Prostate gland (tissue), 2 donors: ENCODE measurements around the gene TNIP1.

Experiments
- CTCF ChIP-seq, 4 experiments: fragments of 200-600 bp in 2 of 4; fragments of 450-650 bp in 2 of 4; sonication (generic) in 2 of 4; IDR thresholded peaks; 1 replicate in 3 of 4; 2 replicates in 1 of 4; pipeline ENCODE4 v1.5.1; 2016 to 2019; ENCODE audit warnings: antibody characterized with exemption in 4 of 4, mild to moderate bottlenecking in 2 of 4, moderate library complexity in 2 of 4
- POLR2A ChIP-seq: fragments of 450-650 bp; IDR thresholded peaks from one replicate; pipeline ENCODE4 v1.6.1; 2016; ENCODE audit warnings: antibody characterized with exemption, mild to moderate bottlenecking
- POLR2AphosphoS5 ChIP-seq: sonication (generic); formaldehyde crosslinking; IDR thresholded peaks from one replicate; pipeline ENCODE4 v1.6.1; 2017; ENCODE audit warnings: antibody characterized with exemption

DNA sequence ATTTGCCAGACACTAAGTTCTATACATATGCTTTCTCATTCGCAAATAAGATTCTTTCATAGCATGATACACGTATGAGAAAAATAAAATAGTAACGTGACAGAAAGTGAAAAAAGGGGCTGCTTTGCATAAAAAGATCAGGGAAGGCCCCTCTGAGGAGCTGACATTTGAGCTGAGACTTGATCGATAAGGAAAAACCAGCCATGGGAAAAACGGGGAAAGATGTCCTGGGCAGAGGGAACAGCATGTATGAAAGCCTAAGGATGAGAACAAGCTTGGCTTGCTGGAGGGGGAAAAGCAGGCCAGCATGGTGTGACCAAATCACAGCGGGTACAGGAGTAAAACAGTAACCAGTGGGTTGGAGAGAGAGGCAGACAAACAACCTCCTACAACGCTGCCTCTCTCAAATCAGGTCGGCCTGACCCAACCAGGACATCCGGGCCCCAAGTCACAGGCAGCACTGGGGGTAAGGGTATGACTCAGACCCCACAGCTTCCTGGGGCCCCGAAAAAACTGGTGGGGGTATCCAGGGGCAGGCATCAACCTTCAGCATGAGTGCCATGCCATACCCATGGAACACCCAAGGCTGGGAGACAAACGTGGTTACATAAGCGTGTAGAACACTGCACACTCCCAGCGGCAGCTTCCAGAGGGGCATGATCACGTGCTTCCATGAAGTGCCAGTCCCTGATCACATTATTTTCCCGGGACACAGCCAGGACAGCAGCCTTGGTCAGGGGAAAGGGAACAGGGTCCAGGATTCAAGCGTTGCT, 2.2 kb downstream of the TNIP1 start:
- TF ChIP-seq CTCF (IDR thresholded peaks at IDR 0.05) (no peak), POLR2AphosphoS5 (no peak), POLR2A (no peak)
